Mesodermal cell (in vitro differentiated cells): ENCODE results near the gene VOPP1.

ENCODE experiments used
- H3K27ac ChIP-seq: 2 replicates; pipeline ENCODE4 v1.7.0; 2013; ENCODE audit warnings: mild to moderate bottlenecking, low read depth, low read length, moderate library complexity; ENCODE audit not compliant: severe bottlenecking
- H3K36me3 ChIP-seq: 2 replicates; pipeline ENCODE4 v1.7.1; 2013; ENCODE audit warnings: mild to moderate bottlenecking, low read length, moderate library complexity; ENCODE audit not compliant: control insufficient read depth, insufficient read depth
- H3K4me1 ChIP-seq: one replicate; pipeline ENCODE4 v1.7.1; 2013; ENCODE audit warnings: mild to moderate bottlenecking, low read length; ENCODE audit not compliant: insufficient read depth, control insufficient read depth, poor library complexity, severe bottlenecking
- H3K4me3 ChIP-seq: 2 replicates; pipeline ENCODE4 v1.7.0; 2013; ENCODE audit warnings: low read length, control low read depth, mild to moderate bottlenecking; ENCODE audit not compliant: insufficient read depth, poor library complexity, severe bottlenecking; ENCODE audit errors: extremely low read depth
- H3K9me3 ChIP-seq: 2 replicates; pipeline ENCODE4 v1.7.1; 2013; ENCODE audit warnings: mild to moderate bottlenecking, low read length, moderate library complexity; ENCODE audit not compliant: control insufficient read depth
- WGBS, 2 experiments: methylation state at CpG; one replicate each; pipeline ENCODE4 v1.1.5; 2013; ENCODE audit warnings: missing lambda C conversion rate in 2 of 2; ENCODE audit not compliant: insufficient coverage in 2 of 2; 5-methylcytosine and 5-hydroxymethylcytosine counted together

VOPP1 gene

DNA sequence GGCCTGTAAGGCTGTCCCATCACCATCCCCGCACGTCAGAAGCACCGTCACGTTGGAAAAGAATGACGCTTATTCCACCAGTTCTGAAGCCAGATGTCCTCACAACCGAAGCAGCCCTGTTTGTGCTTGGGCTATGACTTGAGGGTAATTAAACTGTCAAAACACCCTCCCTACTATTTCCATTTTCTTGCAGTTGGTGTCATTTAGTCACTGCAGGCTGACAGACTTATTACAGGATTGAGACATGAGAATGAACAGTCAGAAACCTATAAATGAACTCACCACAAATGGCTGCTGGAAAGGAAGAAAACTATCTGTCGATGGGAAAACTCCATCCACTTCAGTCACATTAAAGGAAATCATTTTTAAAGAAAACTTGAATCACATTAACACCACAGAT lies 85.3 kb downstream of the VOPP1 start:
- Histone ChIP-seq H3K27ac (no peak overlapping the region), H3K4me1 (no peaks in the 10 kb centered on the region), H3K4me3 (no peak overlapping the region), H3K9me3 (no peaks in the 10 kb centered on the region), H3K36me3 (peaks cover 69% of the 10 kb centered on the region)
- 90 to 100% methylated on average over 1 to 5 of the region's 7 CpGs for WGBS, 2 experiments

DNA sequence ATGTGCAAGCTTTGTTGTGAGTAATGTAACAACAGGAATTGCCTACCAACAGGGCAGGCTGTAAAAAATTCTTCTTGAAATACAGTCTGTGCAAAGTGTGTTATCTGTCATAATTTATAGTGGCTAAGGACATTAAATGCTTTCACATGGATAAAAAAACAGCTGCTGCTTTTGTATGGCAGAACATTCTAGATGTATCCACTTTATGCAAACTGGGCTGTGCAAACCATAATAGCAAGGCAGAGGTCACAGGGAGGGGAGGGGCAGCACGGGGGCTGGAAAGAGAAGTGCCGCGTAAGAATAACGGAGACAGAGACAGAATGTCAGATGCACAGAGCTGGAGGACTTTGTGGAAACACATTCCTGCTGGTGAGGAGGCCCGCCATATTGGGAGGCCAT lies 86.1 kb downstream of the VOPP1 start:
- Histone ChIP-seq H3K27ac (no peak overlapping the region), H3K4me3 (no peak overlapping the region), H3K9me3 (no peaks in the 10 kb centered on the region), H3K4me1 (no peaks in the 10 kb centered on the region), H3K36me3 (peaks cover 69% of the 10 kb centered on the region)
- 87% methylated on average over 3 to 4 of the region's 5 CpGs for WGBS, 2 experiments

DNA sequence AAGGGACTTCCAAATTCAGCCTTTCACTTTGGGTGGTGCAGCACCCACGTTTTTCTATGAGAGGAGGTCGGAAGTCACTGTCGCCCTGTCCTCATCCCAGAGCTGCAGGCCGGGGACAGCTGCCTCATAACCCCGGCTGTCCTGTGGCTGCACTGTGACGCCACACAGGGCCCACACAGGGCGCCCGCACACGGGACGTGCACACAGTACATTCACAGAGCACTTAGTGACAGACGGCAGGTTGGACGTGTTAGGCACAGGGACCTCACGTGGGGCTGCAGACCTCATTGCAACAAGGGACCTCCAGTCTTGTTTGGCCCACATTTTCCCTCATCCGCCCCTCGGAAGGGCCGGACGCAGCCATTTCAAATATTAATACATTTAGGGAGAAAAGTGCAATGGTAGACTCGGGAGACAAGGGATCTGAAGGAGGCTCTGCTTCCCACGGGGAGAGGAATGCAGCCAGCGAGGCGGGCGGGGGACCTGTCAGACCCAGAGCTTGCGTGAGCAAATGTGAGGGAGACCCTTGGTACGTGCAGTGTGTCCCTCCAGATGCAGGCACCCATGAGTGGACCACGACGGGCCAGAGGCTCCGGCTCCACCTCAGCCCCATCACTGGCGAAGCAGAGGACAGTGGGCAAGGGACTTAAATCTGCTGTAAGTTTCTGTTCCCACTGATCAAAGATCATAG lies 86.7 kb downstream of the VOPP1 start:
- H3K36me3 ChIP-seq, result peaks cover 75% of the 10 kb centered on the region
- no peaks in the 10 kb centered on the region for H3K4me1 ChIP-seq
- 93 to 95% methylated on average over 19 to 24 of the region's 28 CpGs for WGBS, 2 experiments
- H3K9me3 ChIP-seq, result no peaks in the 10 kb centered on the region
- no peak overlapping the region for H3K27ac ChIP-seq
- H3K4me3 ChIP-seq, result no peak overlapping the region

DNA sequence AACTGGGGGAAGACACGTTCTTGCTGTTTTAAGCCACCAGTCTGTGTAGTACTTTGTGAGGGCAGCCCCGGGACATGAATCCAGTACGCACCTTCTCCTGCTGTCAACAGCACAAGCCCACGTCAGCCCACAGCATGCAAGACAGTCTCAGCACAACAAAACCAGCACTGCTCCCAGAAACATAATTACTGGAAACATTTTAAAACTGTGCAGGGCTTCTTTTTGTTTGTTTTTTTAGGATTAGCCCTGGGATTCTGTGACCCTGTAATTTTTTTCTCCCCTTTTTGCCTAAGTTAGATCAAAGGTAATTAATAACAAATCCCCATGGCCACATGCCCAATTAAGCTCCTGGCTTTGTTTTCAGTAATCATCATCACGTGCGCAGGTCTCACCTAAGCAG lies 87.5 kb downstream of the VOPP1 start:
- Histone ChIP-seq H3K9me3 (no peaks in the 10 kb centered on the region), H3K4me1 (no peaks in the 10 kb centered on the region), H3K4me3 (no peak overlapping the region), H3K36me3 (peaks cover 69% of the 10 kb centered on the region), H3K27ac (no peak overlapping the region)
- WGBS, 2 experiments, result 88 to 95% methylated on average over 2 to 6 of the region's 6 CpGs

DNA sequence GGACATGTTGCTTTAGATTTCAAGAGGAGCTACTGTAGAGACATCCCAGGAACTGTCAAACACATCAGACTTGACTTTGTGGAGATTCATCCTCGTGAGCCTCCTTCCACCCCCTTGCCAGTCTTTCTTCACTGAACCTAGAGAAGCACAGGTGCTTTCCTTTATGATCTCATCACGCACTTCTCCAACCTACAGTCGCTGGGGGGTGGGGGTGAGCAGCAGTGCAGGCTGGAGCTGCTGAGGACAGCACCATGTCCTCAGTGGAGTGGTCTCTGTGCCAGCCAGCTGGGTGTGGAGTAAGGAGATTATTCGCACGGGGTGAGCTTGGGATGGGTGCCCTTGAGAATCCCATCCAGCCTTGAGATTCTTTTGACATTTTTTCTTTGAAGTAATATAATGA lies 88.1 kb downstream of the VOPP1 start:
- WGBS, 2 experiments, result 100% methylated on average over 1 of the region's 5 CpGs; no CpG with 5 or more reads in 1 of the 2 experiments
- Histone ChIP-seq H3K27ac (no peak overlapping the region), H3K9me3 (no peaks in the 10 kb centered on the region), H3K4me3 (no peak overlapping the region), H3K36me3 (peaks cover 63% of the 10 kb centered on the region), H3K4me1 (no peaks in the 10 kb centered on the region)

DNA sequence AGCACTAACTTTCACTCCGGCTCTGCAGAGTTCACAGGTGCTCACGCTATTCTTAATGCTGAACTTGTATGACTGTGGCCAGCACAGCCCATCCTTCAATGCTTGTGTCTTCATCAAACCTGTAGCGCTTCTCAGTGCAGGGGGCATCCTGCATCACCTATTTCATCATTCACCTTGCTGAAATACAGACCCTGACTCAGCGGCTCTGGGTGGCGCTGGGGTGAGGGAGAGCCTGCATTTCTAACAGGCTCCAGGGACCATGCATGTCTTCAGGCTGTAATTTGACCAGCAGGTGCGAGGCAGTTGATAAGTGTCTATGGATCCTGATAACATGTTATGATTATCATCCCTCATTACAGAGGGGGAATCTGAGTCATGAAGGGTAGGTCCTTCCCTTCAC lies 89.3 kb downstream of the VOPP1 start:
- Histone ChIP-seq H3K36me3 (peaks cover 61% of the 10 kb centered on the region), H3K4me1 (no peaks in the 10 kb centered on the region), H3K27ac (no peak overlapping the region), H3K4me3 (no peak overlapping the region), H3K9me3 (no peaks in the 10 kb centered on the region)
- 95 to 100% methylated on average over 4 to 5 of the region's 6 CpGs for whole genome bisulfite sequencing, 2 experiments

DNA sequence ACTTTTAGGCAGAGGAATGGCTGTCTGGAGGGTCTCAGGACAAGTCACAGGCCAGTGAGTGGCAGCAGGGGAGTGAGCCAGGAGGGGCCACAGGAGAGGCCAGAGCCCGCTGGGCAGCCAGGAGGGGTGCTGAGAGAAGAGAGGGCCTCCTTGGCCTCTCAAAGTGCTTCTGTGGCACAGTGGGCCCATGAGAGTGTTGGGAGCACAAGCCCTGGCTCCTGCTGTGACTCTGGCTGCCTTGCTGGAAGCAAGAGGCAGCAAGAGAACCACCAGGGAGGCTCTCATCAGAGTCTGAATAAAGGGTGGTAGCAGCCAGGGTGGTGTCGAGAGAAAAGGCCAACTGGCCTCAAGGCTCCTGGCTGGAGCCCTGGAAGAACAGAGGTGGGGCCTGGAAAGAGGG lies 91.1 kb downstream of the VOPP1 start:
- Histone ChIP-seq H3K9me3 (no peaks in the 10 kb centered on the region), H3K27ac (no peak overlapping the region), H3K4me1 (no peaks in the 10 kb centered on the region), H3K36me3 (peaks cover 54% of the 10 kb centered on the region), H3K4me3 (no peak overlapping the region)
- WGBS, 2 experiments, result 87 to 100% methylated on average over 1 to 2 of the region's 2 CpGs

DNA sequence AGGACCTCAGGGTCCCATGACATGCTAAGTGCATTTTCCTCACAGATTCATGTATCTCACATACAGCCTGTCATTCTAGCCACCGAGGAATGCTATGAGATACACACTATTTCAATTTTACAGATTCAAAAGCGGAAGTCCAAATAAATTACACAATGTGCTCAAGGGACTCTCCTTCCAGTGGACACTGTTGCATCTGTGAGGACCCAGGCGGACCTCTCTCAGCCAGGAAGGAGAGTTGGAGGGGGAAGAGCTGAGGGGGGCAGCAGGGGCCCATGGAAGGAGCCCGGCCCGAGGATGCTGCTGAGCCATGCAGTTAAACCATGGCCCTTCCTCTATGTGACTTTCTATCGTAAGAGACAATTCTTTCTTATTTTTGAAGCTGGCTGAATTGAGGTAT lies 93.6 kb downstream of the VOPP1 start:
- H3K4me1 ChIP-seq, result no peaks in the 10 kb centered on the region
- no peak overlapping the region for H3K27ac ChIP-seq
- no peaks in the 10 kb centered on the region for H3K9me3 ChIP-seq
- peaks cover 38% of the 10 kb centered on the region for H3K36me3 ChIP-seq
- no peak overlapping the region for H3K4me3 ChIP-seq
- 98 to 100% methylated on average over 1 to 4 of the region's 6 CpGs for WGBS, 2 experiments

DNA sequence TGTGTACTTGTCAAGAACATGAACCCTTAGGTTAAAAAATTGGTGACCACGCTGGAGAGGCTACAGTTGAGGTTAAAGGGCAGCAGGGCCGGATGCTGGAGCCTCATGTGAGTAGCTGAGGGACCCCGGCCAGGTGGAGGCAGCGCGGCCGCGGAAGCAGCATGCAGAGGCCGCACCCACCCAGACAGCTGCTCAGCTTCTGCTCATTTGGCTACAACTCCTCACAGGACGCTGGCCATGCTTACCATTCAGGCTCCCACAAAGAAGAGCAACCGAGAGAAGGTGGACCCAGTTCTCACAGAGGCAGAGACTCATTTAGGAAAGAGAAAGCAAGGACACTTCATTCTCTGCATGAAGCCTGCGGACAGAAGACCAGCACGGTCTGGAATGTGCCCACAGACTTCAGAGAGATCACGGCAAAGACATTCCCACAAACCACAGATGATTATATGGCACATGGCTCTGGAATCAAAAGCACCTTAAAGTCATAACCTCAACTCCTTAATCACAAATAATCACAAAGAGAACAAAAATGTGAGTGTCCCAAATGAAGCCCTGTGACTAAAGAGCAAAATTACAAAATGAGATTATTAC lies 94.4 kb downstream of the VOPP1 start:
- Histone ChIP-seq H3K36me3 (peaks cover 38% of the 10 kb centered on the region), H3K9me3 (no peaks in the 10 kb centered on the region), H3K4me3 (no peak overlapping the region), H3K27ac (no peak overlapping the region), H3K4me1 (no peaks in the 10 kb centered on the region)
- 80 to 92% methylated on average over 9 to 10 of the region's 13 CpGs for WGBS, 2 experiments

DNA sequence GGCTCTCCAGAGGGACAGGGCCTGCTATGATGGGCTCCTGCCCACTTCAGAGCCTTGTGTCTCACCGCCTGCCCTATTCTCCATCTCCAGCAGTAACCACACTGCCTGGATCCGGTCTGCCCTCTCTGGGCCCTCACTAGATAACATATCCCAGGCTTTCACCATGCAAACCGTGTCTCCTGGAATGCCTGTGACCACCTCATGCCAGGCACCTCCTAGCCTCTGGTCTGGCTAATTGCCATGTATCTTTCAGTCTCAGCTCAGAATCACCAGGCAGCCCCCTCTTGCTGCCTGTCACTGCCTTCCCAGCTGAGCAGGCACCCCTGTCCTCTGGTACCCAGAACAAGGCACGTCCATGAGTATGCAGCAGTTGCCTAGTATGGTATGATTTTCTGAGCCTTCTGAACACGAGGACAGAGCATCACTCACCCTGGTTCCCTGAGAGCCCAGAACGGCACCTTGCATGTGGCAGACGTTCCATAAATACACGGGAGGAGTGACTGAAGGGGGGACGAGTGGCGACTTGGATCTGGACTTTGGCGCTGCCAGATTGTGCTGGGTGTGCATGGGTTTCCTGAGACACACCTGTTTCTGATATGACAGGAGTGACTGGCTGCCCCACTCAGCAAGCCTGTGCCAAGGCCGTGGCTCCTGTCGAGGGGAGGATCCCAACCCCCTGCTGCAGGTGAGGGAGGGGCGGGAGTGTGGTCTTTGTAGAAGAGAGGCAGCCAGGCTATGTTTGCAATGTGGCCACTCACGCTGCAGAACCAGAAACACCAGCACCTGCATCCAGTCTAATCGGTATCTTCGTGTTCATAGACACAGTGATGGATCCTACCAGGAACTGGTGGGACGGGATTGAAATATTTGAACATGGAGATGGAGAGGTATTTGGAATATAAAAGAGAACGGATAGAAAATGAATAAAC lies 95.2 kb downstream of the VOPP1 start:
- 96 to 97% methylated on average over 17 to 18 of the region's 19 CpGs for WGBS, 2 experiments
- Histone ChIP-seq H3K36me3 (peaks cover 32% of the 10 kb centered on the region), H3K4me3 (no peak overlapping the region), H3K4me1 (no peaks in the 10 kb centered on the region), H3K27ac (no peak overlapping the region), H3K9me3 (no peaks in the 10 kb centered on the region)
